GM23248 (cell line): Measurements from ENCODE around the gene NOS1. TPM values are rescaled to one million over a fixed set of nuclear protein-coding genes. Genes with fewer than 3 reads are reported as not detected.

Source experiments
- DNase-seq: peaks from one replicate; pipeline ENCODE4 v3.0.0-alpha.2; 2015
- H2AFZ ChIP-seq: fragments of 200-600 bp; sonication (generic); 2 replicates; pipeline ENCODE4 v1.6.1; 2016; ENCODE audit warnings: antibody characterized with exemption
- H3F3A ChIP-seq: fragments of 200-600 bp; sonication (generic); 2 replicates; pipeline ENCODE4 v1.6.1; 2016; ENCODE audit warnings: mild to moderate bottlenecking, antibody characterized with exemption, mixed run types; ENCODE audit not compliant: insufficient read depth
- H3K27ac ChIP-seq: fragments of 200-600 bp; sonication (generic); 2 replicates; pipeline ENCODE4 v1.5.1; 2016; ENCODE audit warnings: mild to moderate bottlenecking
- H3K27me3 ChIP-seq: fragments of 200-600 bp; sonication (generic); replicated peaks from 2 replicates; pipeline ENCODE4 v1.6.1; 2016; ENCODE audit warnings: mild to moderate bottlenecking; ENCODE audit not compliant: insufficient read depth
- H3K36me3 ChIP-seq: fragments of 200-600 bp; sonication (generic); 2 replicates; pipeline ENCODE4 v1.6.1; 2016; ENCODE audit warnings: low read depth, mild to moderate bottlenecking
- H3K4me1 ChIP-seq: fragments of 200-600 bp; sonication (generic); 2 replicates; pipeline ENCODE4 v1.6.1; 2016; ENCODE audit warnings: mild to moderate bottlenecking; ENCODE audit not compliant: insufficient read depth
- H3K4me2 ChIP-seq: fragments of 200-600 bp; sonication (generic); one replicate; pipeline ENCODE4 v1.6.1; 2016; ENCODE audit warnings: mild to moderate bottlenecking; ENCODE audit not compliant: unreplicated experiment
- H3K4me3 ChIP-seq: fragments of 200-600 bp; sonication (generic); 2 replicates; pipeline ENCODE4 v1.5.1; 2016; ENCODE audit warnings: mild to moderate bottlenecking
- H3K79me2 ChIP-seq: fragments of 200-600 bp; sonication (generic); 2 replicates; pipeline ENCODE4 v1.6.1; 2016; ENCODE audit warnings: mild to moderate bottlenecking; ENCODE audit not compliant: insufficient read depth
- H3K9ac ChIP-seq: fragments of 200-600 bp; sonication (generic); 2 replicates; pipeline ENCODE4 v1.6.1; 2016; ENCODE audit warnings: mild to moderate bottlenecking
- H3K9me2 ChIP-seq: fragments of 200-600 bp; sonication (generic); 2 replicates; pipeline ENCODE4 v1.6.1; 2016; ENCODE audit warnings: mixed run types, mild to moderate bottlenecking, moderate library complexity; ENCODE audit not compliant: insufficient read depth
- H3K9me3 ChIP-seq: fragments of 200-600 bp; sonication (generic); one replicate; pipeline ENCODE4 v1.6.1; 2017; ENCODE audit warnings: low read depth
- H4K20me1 ChIP-seq: fragments of 200-600 bp; sonication (generic); 2 replicates; pipeline ENCODE4 v1.6.0; 2016; ENCODE audit not compliant: insufficient read depth
- EZH2 ChIP-seq: fragments of 200-600 bp; sonication (generic); IDR thresholded peaks from 2 replicates; pipeline ENCODE4 v1.6.1; 2018; ENCODE audit warnings: antibody characterized with exemption, mild to moderate bottlenecking; ENCODE audit not compliant: insufficient read depth, poor library complexity, severe bottlenecking
- EZH2phosphoT487 ChIP-seq: fragments of 200-600 bp; sonication (generic); IDR thresholded peaks from 2 replicates; pipeline ENCODE4 v1.6.1; 2018; ENCODE audit warnings: antibody characterized with exemption, moderate library complexity, mild to moderate bottlenecking, low read depth; ENCODE audit not compliant: insufficient read depth
- WGBS, 2 experiments: methylation state at CpG; one replicate each; pipeline ENCODE4 v1.1.6; 2015 to 2017; ENCODE audit warnings: low lambda C conversion rate in 2 of 2, low coverage in 1 of 2; ENCODE audit errors: missing lambda C conversion rate in 2 of 2; 5-methylcytosine and 5-hydroxymethylcytosine counted together
- in situ Hi-C: fragments of 300-500 bp; cut with MboI; formaldehyde crosslinking; loops from 2 replicates; pipeline ENCODE4 v1.15.0; 2020
- polyA plus RNA-seq: library from polyadenylated mRNA; unstranded; fragments of >200 nt; fragmentation: Nextera tagmentation; extraction: Ambion mirVana; gene quantifications from 2 replicates; pipeline ENCODE4 v1.2.1, GENCODE V29; 2016
- total RNA-seq: library from RNA; depleted of rRNA; stranded (reverse); fragments of >200 nt; shearing (Covaris generic); gene quantifications from 2 replicates; pipeline ENCODE4 v1.2.3, GENCODE V29; 2014

Gene NOS1
- total and polyA plus RNA-seq, 2 experiments from 2014 or later: not detected

- 96 to 97% methylated on average over 4 of the region's 4 CpGs for WGBS, 2 experiments
- in situ Hi-C loops: no loop called here
Observed at GRCh38 chr12:117166107-117166506, 195.3 kb downstream of the NOS1 start.

GRCh38 chr12:117165342-117165741 lies 196.1 kb downstream of the NOS1 start:
- in situ Hi-C loops: no loop called here
- Histone ChIP-seq H3K27me3 (no peaks in the 10 kb centered on the region), H3K4me2 (no peak overlapping the region), H3K9me2 (no peaks in the 10 kb centered on the region), H3K27ac (no peak overlapping the region), H2AFZ (no peak overlapping the region), H3K9ac (no peak overlapping the region), H3K79me2 (no peaks in the 10 kb centered on the region), H4K20me1 (no peaks in the 10 kb centered on the region), H3F3A (no peaks in the 10 kb centered on the region), H3K4me1 (no peaks in the 10 kb centered on the region), H3K4me3 (no peak overlapping the region), H3K9me3 (no peaks in the 10 kb centered on the region), H3K36me3 (peaks cover 35% of the 10 kb centered on the region; the same call in 1 of the 2 replicates)
- no peak for DNase-seq
- TF ChIP-seq EZH2: no peak
- TF ChIP-seq EZH2phosphoT487: no peak
- 89 to 93% methylated on average over 5 of the region's 5 CpGs for WGBS, 2 experiments

More at GRCh38 chr12:117166107-117166506, 195.3 kb downstream of the NOS1 start:
- H3K79me2 ChIP-seq: no peaks in the 10 kb centered on the region
- no peak for DNase-seq
- H3K9me3 ChIP-seq: no peaks in the 10 kb centered on the region
- H3K9me2 ChIP-seq: no peaks in the 10 kb centered on the region
- no peak overlapping the region for H3K27ac ChIP-seq
- H3K4me2 ChIP-seq: no peak overlapping the region
- no peak overlapping the region for H2AFZ ChIP-seq
- no peaks in the 10 kb centered on the region for H3K27me3 ChIP-seq
- no peaks in the 10 kb centered on the region for H3F3A ChIP-seq
- TF ChIP-seq EZH2phosphoT487 (no peak), EZH2 (no peak)
- no peaks in the 10 kb centered on the region for H3K4me1 ChIP-seq
- no peak overlapping the region for H3K4me3 ChIP-seq
- peaks cover 40% of the 10 kb centered on the region; the same call in 1 of the 2 replicates for H3K36me3 ChIP-seq
- H4K20me1 ChIP-seq: no peaks in the 10 kb centered on the region
- H3K9ac ChIP-seq: no peak overlapping the region

- 73% methylated on average over 7 of the region's 7 CpGs for WGBS, 2 experiments
- Histone ChIP-seq H3K27me3 (no peaks in the 10 kb centered on the region), H3F3A (no peaks in the 10 kb centered on the region), H3K4me2 (no peak overlapping the region), H3K9me3 (no peaks in the 10 kb centered on the region), H3K4me3 (no peak overlapping the region), H3K79me2 (no peaks in the 10 kb centered on the region), H3K4me1 (no peaks in the 10 kb centered on the region), H4K20me1 (no peaks in the 10 kb centered on the region), H3K27ac (no peak overlapping the region), H3K36me3 (peaks cover 32% of the 10 kb centered on the region; the same call in 1 of the 2 replicates), H2AFZ (no peak overlapping the region), H3K9me2 (no peaks in the 10 kb centered on the region), H3K9ac (no peak overlapping the region)
- in situ Hi-C loops: no loop called here
- TF ChIP-seq EZH2phosphoT487: no peak
- no peak for DNase-seq
Observed at GRCh38 chr12:117162633-117163032, 198.8 kb downstream of the NOS1 start.

GRCh38 chr12:117162167-117162539 lies 199.3 kb downstream of the NOS1 start:
- WGBS, 2 experiments: 85 to 90% methylated on average over 8 of the region's 8 CpGs
- no peaks in the 10 kb centered on the region for H3K9me2 ChIP-seq
- TF ChIP-seq EZH2 (no peak), EZH2phosphoT487 (no peak)

More at GRCh38 chr12:117162167-117162539, 199.3 kb downstream of the NOS1 start:
- H3K4me1 ChIP-seq: no peaks in the 10 kb centered on the region
- no peak overlapping the region for H2AFZ ChIP-seq
- no peak overlapping the region for H3K27ac ChIP-seq
- H3K79me2 ChIP-seq: no peaks in the 10 kb centered on the region
- H3K4me3 ChIP-seq: no peak overlapping the region
- no peak overlapping the region for H3K4me2 ChIP-seq
- no peaks in the 10 kb centered on the region for H4K20me1 ChIP-seq
- no peaks in the 10 kb centered on the region for H3K9me3 ChIP-seq
- no peak overlapping the region for H3K9ac ChIP-seq
- H3K36me3 ChIP-seq: peaks cover 32% of the 10 kb centered on the region; the same call in 1 of the 2 replicates
- in situ Hi-C loops: no loop called here
- H3K27me3 ChIP-seq: no peaks in the 10 kb centered on the region
- no peaks in the 10 kb centered on the region for H3F3A ChIP-seq
- no peak for DNase-seq
